NCI-H1694 treated with DMSO at 0.1 percent for 48 hours (cell line): Measurements from ENCODE around the gene HACE1.

ENCODE experiments used
- DNase-seq: peaks from one replicate; lab custom pipeline; 2025; lab: John Stamatoyannopoulos, UW

Gene HACE1

DNA sequence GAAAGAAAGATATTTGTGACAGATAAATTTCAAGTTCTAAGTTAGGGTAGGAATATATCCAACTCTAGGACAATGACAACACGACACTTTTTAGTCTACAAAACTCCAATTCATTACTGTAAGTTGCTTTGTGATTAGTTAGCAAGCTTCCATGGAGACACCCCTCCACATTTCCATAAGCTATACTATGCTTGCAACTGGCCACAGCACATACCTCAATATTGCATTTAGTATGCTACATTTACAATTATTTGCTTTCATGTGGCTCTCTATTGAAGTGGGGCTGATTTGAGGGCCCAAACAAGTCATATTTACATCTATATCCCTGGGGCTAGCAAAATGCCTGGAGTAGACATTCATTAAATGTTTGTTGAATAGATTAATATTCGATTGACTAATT, 129.3 kb downstream of the HACE1 start:
- DNase-seq: no peak

DNA sequence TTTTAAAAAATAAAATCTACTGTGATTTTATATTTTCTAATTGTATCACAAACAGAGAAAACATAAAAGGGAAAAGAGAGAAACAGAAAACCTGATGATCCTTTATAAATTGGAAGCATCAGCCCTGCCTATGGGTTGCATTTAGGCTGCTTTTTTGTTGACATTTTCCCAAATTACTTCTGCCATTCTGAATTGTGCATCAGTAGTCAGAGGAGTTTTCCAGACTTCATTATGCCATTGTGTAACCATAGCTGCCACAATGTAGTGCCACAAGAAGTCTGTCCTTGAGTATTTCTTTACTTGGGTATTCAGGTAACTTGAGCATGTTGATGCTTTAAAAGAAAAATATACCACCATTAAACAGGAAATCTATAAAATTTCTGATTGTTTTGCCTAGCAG, 130.3 kb downstream of the HACE1 start:
- DNase-seq: no peak

DNA sequence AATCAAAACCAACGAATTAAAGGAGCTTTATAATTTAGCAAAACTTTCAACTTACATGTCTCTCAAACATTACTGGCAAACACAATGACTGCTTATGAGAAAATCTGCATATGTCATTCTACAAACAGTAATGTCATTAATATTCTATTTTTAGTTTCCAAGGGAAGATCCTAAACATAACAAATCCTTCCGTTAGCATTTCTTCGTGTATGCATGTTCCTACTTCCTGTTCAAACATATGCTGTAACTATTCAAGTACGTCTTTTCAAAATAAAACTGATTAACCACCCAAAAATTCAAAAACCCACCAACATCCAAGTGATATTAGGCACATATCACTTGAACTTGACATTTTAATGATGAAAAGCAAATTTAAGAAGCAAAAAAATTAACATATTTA, 131.3 kb downstream of the HACE1 start:
- no peak for DNase-seq

DNA sequence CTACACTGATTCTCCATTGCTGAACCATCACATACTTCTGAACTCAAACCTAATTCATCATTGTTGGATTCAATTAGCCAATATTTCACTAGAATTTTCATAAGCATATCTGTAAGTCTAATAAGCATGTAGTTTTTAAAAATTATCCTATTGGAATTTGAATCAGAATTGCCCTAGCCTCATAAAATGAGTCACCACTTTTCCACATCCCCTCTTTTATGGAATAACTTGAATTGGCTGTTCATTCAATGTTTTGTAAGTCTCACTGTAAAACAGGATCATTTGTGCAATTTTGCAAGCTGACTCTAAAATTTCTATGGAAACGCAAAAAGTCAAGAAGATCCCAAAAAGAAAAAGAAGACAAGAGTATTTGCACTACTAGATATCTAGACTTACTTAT, 141.0 kb downstream of the HACE1 start:
- no peak for DNase-seq

DNA sequence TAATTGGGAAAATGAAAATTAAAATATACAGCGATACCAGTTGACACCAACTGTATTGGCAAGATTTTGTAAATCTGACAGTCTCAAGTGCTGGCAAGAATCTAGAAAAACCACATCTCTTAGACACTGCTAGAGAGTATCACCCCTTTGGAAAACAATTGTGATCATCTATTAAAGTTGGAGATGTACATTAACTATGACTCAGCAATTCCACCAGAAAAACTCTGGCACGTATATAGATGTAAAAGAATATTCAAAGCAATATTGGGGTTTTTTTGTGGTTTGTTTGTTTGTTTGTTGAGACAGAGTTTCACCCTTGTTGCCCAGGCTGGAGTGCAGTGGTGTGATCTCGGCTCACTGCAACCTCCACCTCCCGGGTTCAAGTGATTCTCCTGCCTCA, 142.9 kb downstream of the HACE1 start:
- DNase-seq: no peak

DNA sequence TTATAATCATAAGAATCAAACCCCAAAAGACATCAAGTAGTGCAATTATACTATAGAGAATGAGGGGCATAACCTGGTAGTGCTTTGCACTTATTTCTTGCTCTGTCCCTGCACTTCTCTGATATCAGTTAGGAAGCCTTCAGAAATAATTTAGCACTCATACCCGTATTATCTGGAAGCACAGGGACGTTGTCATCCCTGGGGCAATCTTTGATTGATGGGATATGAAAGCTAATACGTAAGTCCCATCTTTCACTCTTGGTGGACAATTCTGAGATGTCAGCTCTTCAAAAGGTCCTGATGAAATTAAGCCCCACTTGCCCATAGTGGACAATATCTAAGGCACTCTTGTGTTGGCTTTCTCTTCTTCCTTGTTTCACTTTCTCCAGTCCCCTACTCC, 144.9 kb downstream of the HACE1 start:
- DNase-seq: no peak

DNA sequence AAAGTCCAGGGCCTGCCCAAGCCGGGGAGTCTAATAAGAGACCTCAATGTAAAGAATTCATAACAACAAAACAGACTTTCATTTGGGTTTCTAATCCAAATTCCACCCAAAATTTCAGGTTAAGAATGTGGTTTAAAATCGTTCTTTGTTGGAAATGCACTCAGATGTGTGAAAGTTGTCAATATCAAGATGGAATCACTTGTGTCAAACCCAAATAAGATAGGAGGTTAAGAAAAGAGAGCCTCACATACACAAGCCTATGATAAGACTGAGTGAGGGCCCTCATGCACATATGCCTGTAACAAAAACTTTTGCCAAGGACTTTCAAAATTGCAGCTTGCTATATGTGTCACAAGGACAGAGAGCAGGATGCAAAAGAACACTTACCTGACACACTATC, 145.7 kb downstream of the HACE1 start:
- DNase-seq: no peak

DNA sequence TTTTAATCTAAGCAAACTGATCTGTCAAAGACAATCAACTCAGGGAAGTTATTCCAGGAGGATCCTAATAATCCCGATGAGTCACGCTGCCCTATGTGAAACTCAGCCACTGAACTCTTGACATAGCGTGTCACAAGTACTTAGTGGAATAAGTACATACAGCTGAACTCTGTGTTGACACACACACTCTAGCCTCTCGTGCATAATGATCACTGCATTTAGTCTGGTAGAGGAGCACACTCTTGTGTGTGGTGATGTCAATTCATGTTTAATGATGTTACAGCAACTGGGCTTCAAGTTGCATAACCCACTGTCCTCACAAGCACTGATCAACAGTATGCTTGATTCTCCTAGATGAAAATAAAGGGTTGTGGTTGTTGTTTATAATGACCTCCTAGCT, 148.3 kb downstream of the HACE1 start:
- no peak for DNase-seq

DNA sequence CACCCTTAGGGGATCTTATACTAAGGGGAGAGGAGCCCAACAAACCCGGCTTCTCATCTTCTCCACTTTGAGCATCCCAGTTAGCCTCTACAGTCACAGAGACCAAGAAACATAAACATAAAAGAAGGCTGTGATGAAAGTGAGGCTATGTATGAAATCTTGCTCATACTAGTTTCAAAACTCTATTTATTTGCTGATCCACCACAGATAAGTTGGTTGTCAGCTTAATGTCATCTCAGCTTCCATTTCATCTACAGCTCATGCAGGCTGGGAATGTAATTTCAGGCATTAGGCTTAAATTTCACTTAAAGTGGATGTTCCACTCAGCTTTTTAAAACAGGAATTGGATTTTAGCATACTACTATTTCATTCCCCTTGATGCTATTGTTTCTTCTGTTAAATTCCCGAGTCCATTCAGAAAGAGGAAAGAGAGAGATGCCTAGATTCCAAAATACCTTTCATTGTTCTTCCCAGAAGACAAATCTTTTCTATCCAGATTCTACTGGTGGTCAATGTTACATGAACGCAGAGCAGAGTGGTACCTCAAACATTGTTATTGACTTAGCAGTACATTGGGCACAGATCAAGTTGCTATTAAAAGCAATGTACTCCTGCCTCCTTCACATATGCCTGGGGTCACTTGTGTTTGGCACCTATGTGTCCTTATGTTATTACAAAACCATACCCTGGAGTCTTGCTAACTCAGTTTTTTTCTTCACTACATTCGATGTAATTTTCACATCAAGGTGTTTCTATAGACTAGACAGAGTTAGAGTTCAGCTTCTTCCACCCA, 149.0 kb downstream of the HACE1 start:
- DNase-seq: no peak

DNA sequence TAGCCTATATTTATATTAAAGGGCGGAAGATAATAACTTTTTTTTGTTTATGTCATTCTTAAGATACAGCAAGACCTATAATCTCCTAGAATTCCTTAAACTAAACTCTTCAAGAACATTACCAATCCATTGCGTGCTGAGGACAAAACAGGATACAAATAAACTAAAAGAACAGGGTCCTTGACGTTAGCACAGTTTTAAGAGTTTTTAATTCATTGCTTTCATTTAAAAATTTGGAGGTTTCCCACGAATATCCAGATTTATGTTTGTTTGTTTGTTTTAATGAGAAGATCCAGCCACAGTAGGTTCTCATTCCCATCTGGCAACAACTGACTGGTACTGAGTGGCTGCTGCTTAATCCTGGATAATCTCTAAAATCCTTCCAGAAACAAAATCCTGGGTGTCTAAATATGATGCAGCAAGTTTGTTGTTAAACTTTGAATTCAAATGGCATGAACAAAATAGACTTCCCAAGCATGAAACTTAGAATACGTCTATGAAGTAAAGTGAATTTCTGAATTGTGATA, 153.7 kb downstream of the HACE1 start:
- no peak for DNase-seq

DNA sequence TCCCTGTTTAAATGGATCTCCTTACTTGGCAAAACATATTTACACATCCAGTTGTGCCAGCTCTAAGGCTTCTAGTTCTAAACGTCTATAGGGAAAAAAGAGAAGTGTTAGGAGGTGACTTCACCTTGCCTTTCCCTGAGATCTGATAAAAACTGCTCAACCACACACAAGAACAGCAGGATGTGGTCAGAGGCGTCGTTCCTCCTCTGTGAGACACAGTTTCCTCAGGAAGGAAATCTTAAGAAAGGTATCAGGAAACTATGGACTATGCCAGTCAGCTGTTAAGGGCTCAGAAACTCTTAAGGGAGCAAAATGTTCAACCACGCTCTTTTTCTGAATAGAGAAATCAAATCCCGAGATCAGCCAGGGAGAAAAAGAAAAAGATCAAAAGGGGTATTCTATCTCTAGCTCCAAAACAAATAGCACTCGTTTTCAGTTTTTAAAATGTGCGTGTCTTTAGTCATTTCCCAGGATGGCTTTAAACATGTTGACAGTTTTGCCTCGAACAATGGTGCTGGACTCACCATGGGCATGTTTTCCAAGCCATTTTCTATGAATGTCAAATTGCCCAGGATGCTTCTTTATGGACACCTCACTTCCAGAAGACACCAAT, 154.5 kb downstream of the HACE1 start:
- no peak for DNase-seq

DNA sequence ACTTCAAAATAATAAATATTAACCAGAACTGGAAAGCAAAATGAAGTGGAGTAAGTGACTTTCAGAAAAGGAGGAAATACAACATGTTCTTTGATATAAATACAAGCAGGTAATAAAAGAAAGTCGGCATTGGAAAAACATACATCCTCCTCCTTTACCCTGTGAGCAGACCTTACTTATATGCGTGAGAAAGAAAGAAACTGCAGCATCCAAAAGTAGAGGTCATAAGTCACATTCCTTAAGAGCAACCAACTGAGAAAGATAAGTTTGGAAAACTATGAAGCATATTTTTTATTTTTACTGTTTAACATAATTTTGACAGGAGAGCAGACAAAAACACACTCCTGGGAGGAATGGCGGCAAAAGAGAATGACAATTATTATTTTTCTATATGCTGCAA, 155.5 kb downstream of the HACE1 start:
- no peak for DNase-seq

DNA sequence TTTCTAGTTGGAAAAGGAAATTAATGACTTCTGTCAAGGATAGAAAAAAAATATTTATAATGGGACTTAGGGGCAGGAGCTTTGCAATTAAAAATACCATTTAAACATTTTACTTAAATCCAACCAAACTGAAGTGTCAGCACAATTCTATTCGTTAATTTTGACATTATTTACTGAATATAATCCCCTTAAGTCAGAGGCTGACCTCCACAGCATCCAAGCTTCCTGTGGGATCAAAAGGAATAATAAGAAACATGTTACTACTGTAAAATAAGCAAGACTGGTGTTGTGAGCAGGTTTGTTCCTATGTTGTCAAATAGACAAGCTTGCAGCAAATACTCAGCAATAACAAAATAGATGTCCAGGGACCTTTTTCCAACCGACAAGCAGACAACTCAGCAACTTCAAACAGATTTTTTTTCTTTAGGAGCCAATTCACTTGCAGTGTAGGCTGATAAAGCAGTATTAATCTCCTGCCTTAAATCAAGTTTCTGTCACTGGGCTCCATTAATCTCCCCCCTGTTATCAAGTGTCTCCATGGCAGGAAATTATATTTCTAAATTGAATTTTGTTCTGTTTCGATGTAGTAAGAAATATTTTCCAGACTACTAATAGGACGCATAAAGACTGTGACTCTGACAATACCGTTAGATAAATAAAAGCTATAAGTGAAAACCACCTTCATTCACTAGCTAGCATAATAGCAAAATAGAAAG, 157.4 kb downstream of the HACE1 start:
- DNase-seq: no peak

DNA sequence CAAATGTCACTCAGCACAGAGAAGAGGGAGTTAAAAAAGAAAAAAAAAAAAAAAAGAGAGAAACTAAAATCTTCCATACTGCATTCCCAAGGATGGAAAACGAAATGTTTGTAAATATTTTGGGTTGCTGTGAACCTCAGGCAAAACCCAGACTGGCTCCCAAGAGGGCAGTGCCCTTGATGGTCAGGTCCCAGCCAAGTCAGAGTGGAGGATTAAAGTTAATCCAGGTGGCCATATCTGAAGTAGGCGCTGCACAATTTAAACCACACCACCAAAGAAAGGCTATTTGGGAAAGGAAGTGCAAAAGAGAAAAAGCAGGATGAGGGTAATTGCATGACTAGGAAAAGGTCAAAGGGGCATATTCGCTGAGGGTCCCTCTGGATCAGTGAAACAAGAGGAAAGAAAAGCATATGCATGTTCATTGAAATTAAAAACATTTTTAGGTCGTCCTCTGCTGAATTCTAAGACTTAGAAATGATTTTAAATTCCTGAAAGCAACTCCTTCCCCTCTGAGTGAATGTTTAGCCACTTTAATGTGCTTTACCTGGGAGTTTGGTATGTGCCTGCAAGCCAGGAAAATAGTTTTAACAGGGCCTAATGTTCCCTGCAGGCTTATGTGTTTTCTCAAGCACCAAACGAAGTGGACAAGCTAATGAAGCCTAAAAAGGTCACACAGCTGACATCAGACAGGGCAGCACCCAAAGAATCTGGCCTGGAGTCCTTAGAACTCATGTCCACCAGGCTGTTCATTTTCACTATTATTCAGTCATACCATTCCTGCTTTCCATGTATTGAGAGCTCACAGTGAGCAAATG, 159.1 kb downstream of the HACE1 start:
- no peak for DNase-seq

DNA sequence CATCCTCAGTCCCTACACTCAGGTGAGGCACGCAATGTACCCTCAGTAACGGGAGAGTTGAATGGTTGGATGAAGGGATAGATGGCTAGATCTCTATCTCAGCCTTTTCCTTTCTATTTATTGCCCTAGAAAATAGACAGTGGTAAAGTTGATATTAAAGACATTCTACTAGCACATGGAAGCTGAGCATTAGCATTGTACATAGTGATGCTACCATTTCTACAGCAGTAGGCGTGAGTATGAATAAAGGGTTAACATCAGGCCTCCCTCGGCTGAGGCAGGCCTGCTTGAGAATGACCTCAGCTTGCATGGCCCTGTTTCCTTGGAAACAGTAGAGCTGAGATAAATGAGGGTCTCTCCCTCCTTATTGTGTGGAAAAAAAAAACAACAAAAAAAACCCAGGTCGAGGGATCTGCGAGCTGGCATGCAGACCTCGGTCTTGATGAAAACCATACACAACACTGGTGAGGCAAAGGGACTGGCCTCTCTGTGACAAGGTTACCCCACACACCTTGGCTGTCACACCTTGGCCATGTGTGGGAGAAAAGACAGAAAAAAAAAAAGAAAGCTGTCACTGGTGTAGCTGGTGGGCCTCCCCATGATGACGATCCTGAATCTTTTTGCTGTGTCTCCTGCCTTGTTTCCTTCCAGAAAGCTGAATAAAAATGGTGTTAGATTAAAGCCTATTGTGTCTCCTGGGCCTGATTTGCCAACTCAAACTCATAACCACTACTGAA, 160.0 kb downstream of the HACE1 start:
- DNase-seq: no peak

DNA sequence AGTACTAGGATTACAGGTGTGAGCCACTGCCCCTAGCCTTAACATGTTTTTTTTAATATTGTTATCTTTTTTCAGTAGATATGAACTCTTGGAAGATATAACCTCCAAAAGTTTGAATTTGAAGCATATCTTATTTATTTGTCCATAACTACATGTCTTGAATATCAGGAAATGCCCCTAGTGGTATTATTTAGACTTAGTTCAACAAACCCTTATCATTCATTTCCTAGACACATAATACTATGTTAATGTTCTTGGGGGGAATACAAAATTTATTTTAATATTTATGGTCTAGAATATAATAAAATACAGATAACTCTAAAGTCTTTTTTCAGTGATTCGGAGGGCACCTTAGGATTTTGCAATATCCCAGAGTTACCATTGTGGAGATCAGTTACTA, 160.7 kb downstream of the HACE1 start:
- no peak for DNase-seq

DNA sequence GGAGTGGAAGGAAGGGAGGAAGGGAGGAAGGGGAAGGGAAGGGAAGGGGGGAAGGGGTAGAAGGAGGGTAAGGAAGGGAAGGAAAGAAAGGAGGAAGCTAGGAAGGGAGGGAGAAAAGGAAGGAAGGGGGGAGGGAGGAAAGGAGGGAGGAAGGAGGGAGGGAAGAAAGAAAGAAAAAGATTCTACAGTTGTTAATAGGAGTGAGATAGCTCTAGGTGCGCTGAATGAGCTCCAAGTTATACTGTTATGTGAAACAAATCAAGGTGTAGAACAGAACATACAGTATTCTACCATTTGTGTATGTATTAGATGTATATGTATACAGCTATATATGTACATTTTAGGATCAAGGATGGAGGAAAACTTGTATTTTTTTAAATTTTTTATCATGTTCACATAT, 167.7 kb downstream of the HACE1 start:
- DNase-seq: no peak

DNA sequence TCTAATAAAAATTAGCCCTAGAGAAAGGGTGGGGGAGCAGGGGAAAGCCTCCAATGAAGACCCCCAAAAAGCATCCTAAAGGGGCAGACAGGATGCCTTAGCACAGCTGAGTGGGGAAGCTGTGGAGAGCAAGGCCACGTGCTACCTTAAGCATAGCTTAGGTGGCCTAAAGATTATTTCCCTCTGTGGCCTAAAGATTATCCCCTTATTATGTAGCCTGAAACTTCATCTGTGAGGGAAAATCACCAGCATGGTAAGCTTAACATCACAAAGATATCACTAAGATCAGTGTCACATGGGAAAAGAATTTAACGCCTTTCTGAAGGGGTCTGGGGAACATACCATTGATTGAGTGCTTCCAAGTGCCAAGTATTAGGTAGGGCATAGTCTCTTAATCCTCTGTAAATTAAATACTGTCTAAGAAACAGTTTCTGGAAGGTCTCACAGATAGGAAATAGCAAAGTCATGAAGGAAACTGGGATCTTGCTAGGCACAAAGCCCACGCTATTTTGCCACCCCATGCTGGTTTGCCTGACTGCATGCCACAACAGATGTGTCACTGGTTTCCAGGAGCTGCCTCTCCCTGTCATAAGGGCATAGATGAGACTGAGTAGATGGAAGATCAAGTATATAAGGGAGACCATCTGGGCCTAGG, 170.0 kb downstream of the HACE1 start:
- DNase-seq: no peak

DNA sequence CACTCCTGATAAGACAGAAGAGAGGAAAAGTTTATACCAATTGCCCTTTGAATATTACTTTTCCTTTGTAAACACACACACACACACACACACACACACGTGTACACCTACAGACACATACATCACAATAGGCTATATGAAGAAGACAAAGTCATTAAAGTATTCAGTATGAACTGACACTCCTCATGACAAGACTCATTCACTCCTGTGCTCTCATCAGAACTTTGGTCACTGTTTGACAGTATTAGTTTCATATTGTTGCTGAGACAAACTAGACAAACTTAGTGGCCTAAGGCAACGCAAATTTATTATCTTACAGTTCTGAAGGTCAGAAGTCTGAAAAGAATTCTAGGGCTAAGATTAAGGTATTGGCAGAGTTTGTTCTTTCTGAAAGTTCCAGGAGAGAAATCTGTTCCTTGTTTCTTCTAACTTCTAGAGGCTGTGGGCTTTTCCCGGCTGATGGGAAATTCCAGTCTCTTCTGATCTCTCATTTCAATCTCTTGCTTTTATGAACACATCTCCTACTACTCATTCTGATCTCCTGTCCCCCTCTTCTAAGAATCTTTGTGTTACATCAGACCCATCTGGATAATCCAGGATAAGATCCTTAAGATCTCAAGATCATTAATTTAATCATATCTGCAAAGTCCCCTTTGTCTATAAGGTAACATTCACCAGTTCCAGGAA, 171.3 kb downstream of the HACE1 start:
- DNase-seq: no peak

DNA sequence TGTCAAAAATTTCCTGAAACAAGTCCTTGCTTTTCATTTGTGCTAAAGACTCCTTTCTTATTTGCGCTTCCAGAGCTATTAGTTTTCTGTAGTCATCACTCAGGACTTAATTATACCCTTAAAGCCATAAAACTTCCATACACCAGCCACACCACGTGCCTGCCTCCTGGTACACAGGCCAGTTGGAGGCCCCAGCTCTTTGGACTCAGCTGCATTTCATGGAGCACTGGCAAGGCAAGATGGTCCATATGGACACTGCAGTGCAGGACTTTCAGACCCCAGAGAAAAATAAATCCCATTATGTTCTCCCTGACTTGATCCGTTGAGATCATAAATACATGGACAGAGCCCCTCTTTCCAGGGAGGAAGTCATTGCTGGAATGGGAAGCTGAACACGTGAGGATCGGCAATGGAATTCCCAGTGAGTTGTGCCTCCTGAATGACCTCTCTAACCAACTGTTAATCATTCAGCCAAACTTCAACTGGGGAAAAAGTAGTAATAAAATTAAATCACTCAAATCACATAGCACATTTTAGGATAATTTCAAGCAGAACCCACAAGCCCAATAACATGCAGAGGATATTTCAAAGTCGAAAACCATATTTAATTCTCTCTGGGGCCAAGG, 173.1 kb downstream of the HACE1 start:
- DNase-seq: no peak
